GM12892 (cell line): ENCODE data around the gene VWA3B.

ENCODE experiments used
- POLR2A ChIP-seq: IDR thresholded peaks from 2 replicates; pipeline ENCODE4 v1.6.1; 2011; ENCODE audit warnings: low read depth, low read length, control low read depth
- TAF1 ChIP-seq: IDR thresholded peaks from 2 replicates; pipeline ENCODE4 v1.6.1; 2011; ENCODE audit warnings: low read depth, mild to moderate bottlenecking, control low read depth, low read length, borderline replicate concordance

DNA sequence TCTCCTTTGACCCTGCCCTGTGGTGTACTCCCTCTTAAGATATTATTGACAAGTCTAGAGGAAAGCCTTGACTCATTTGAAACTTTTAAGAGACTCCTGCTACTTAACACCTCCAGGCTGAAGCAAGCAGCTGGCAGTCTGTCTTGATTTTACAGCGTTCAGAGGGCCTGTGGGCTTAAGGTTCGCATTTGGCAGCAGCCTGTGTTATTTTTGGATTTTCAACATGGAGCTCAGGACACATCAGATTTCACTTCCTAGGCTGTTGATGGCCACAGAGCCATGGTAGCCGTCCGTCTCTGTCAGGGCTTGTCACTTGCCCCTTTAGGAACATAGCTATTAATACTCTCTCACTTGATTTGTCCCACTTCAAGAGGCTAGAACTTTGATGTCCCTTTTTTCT, 73.6 kb downstream of the VWA3B start:
- TF ChIP-seq TAF1 (no peak), POLR2A (no peak)
